ENCODE results near the gene TRIM73.
"Not testable (repeated sequence)": the region's sequence is repeated elsewhere in the genome, so short reads cannot be mapped to it uniquely, and the experiment has no call there.

DNA sequence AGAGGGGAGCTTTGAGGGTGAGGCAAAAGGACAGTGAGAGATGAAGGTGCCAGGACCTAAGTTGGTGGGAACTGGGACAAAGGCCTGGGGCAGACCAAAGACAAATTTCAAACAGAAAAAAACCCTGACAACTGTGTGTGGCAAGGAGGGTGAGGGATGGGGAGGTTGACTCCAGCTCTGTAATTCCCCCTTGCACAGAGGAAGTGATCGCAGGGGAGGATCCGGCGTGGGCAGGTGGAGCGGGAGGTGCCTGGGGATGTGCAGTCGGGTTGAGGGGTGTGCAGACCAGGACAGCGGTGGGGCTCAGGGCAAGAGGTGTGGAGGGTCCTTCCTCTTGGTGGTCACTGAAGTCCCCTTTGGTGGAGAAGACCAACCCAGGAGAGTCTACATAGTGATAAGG, 5.1 kb downstream of the TRIM73 start:
- TF ChIP-seq, protein P1, sequence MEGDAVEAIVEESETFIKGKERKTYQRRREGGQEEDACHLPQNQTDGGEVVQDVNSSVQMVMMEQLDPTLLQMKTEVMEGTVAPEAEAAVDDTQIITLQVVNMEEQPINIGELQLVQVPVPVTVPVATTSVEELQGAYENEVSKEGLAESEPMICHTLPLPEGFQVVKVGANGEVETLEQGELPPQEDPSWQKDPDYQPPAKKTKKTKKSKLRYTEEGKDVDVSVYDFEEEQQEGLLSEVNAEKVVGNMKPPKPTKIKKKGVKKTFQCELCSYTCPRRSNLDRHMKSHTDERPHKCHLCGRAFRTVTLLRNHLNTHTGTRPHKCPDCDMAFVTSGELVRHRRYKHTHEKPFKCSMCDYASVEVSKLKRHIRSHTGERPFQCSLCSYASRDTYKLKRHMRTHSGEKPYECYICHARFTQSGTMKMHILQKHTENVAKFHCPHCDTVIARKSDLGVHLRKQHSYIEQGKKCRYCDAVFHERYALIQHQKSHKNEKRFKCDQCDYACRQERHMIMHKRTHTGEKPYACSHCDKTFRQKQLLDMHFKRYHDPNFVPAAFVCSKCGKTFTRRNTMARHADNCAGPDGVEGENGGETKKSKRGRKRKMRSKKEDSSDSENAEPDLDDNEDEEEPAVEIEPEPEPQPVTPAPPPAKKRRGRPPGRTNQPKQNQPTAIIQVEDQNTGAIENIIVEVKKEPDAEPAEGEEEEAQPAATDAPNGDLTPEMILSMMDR (conservative IDR thresholded peaks at IDR 0.05): not testable (repeated sequence)
- not testable (repeated sequence) for TF ChIP-seq EZH2 (IDR thresholded peaks at IDR 0.05; ENCODE audit: low read depth)

Measured in PC-9 (cell line).